ENCODE measurements around the gene VAC14.

The VAC14 gene

GRCh38 chr16:70703041-70703834 lies 97.7 kb downstream of the VAC14 start:
- DNase-seq: peak; percentile 82

GRCh38 chr16:70702624-70703023 lies 98.3 kb downstream of the VAC14 start:
- peak; percentile 41 for DNase-seq

GRCh38 chr16:70701998-70702397 lies 99.0 kb downstream of the VAC14 start:
- peak; percentile 74 for DNase-seq

GRCh38 chr16:70701596-70701995 lies 99.4 kb downstream of the VAC14 start:
- no peak for DNase-seq

GRCh38 chr16:70701036-70701435 lies 99.9 kb downstream of the VAC14 start:
- DNase-seq: no peak

- peak; percentile 87 for DNase-seq
Observed at GRCh38 chr16:70700101-70701020, 100.6 kb downstream of the VAC14 start.

GRCh38 chr16:70699696-70700095 lies 101.3 kb downstream of the VAC14 start:
- no peak for DNase-seq

GRCh38 chr16:70698901-70699300 lies 102.1 kb downstream of the VAC14 start:
- no peak for DNase-seq

GRCh38 chr16:70697594-70698170 lies 103.3 kb downstream of the VAC14 start:
- DNase-seq: no peak

- no peak for DNase-seq
Observed at GRCh38 chr16:70696952-70697593, 103.9 kb downstream of the VAC14 start.

GRCh38 chr16:70696355-70696754 lies 104.6 kb downstream of the VAC14 start:
- no peak for DNase-seq

- DNase-seq: peak; percentile 96
Observed at GRCh38 chr16:70695331-70696070, 105.5 kb downstream of the VAC14 start.

GRCh38 chr16:70694868-70695218 lies 106.1 kb downstream of the VAC14 start:
- DNase-seq: peak; percentile 80

GRCh38 chr16:70694088-70694867 lies 106.7 kb downstream of the VAC14 start:
- peak; percentile 80 for DNase-seq

GRCh38 chr16:70692873-70693671 lies 107.9 kb downstream of the VAC14 start:
- peak; percentile 95 for DNase-seq

GRCh38 chr16:70692130-70692872 lies 108.7 kb downstream of the VAC14 start:
- peak; percentile 92 for DNase-seq

GRCh38 chr16:70691223-70692129 lies 109.5 kb downstream of the VAC14 start:
- DNase-seq: peak; percentile 44
